Gastroesophageal sphincter (tissue), 4 donors: ENCODE data around the gene AMN1. TPM values are rescaled to one million over a fixed set of nuclear protein-coding genes. Genes with fewer than 3 reads are reported as not detected.
"Not testable (repeated sequence)": the region's sequence is repeated elsewhere in the genome, so short reads cannot be mapped to it uniquely, and the experiment has no call there.

ENCODE experiments used
- ATAC-seq: fragments of 150-250 bp; one replicate; pipeline ENCODE4 v1.9.1; 2016; ENCODE audit warnings: mild to moderate bottlenecking, moderate library complexity
- H3K27ac ChIP-seq, 4 donors: fragments of 200-600 bp; sonication (generic) in 3 of 4; 1 replicate in 3 of 4; 2 replicates in 1 of 4; pipeline ENCODE4 v1.5.1; 2016 to 2019
- H3K27me3 ChIP-seq: fragments of 200-600 bp; sonication (generic); one replicate; pipeline ENCODE4 v1.5.1; 2019
- H3K36me3 ChIP-seq, 2 donors: fragments of 200-600 bp; sonication (generic); one replicate each; pipeline ENCODE4 v1.5.1; 2019; ENCODE audit warnings: control low read depth in 1 of 2
- H3K4me1 ChIP-seq, 3 donors: fragments of 200-600 bp; sonication (generic); 1 replicate in 2 of 3; 2 replicates in 1 of 3; pipeline ENCODE4 v1.5.1; 2016 to 2019; ENCODE audit warnings: control low read depth in 2 of 3
- H3K4me3 ChIP-seq, 2 donors: fragments of 200-600 bp; sonication (generic); one replicate each; pipeline ENCODE4 v1.5.1; 2019; ENCODE audit warnings: mild to moderate bottlenecking in 1 of 2, moderate library complexity in 1 of 2
- H3K9me3 ChIP-seq, 3 donors: fragments of 200-600 bp; sonication (generic); one replicate each; pipeline ENCODE4 v1.5.1; 2017 to 2019; ENCODE audit warnings: control low read depth in 2 of 3
- EP300 ChIP-seq: sonication (generic); formaldehyde crosslinking; IDR thresholded peaks from one replicate; pipeline ENCODE4 v1.6.1; 2017; ENCODE audit warnings: antibody characterized with exemption, mild to moderate bottlenecking
- POLR2A ChIP-seq, 2 donors: fragments of 450-650 bp; IDR thresholded peaks; one replicate each; pipeline ENCODE4 v1.6.1; 2017; ENCODE audit warnings: antibody characterized with exemption in 2 of 2, mild to moderate bottlenecking in 2 of 2, moderate library complexity in 1 of 2
- POLR2AphosphoS5 ChIP-seq: sonication (generic); formaldehyde crosslinking; IDR thresholded peaks from one replicate; pipeline ENCODE4 v1.6.1; 2017; ENCODE audit warnings: antibody characterized with exemption
- WGBS, 2 donors: methylation state at CpG; one replicate each; pipeline ENCODE4 v1.1.5; 2018; ENCODE audit warnings: low coverage in 1 of 2; 5-methylcytosine and 5-hydroxymethylcytosine counted together
- total RNA-seq, 4 donors: library from RNA; depleted of rRNA; stranded (reverse); fragments of >200 nt; gene quantifications; one replicate each; pipeline ENCODE4 v1.1.0, GENCODE V29; 2016
- TF ChIP-seq, protein P1 (sequence below), 4 experiments: fragments of 200-600 bp in 2 of 4; fragments of 450-650 bp in 2 of 4; sonication (generic) in 1 of 4; IDR thresholded peaks; one replicate each; pipeline ENCODE4 v1.5.1; 2017 to 2019; ENCODE audit warnings: antibody characterized with exemption in 4 of 4, mild to moderate bottlenecking in 2 of 4, moderate library complexity in 2 of 4

Gene AMN1
- total RNA-seq, 4 donors from 2014 or later, result 7.5 to 19.3 (median 9.6) TPM

DNA sequence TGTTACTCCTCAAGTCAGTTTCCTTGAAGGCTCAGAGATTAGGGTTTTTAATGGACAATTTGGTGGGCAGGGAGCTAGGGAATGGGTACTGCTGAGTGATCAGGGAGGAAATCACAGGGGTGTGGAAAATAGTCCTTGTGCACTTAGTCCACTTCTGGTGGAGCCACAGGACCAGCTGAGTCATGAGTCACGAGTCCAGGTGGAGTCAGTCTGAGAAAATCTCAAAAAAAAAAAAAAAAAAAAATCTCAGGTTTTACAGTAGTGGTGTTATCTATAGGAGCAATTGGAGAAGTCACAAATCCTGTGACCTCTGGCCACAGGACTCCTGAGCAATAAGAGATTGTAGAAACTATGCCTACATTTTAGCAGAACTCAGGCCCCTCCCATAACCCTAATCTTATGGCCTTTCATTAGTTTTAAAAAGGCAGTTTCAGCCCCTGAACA lies 28.2 kb upstream of the AMN1 start:
- no peak overlapping the region for H3K4me3 ChIP-seq
- no peak for ATAC-seq
- 73 to 83% methylated on average over 1 of the region's 1 CpG for WGBS, 2 donors
- no peaks in the 10 kb centered on the region for H3K4me1 ChIP-seq
- no peaks in the 10 kb centered on the region for H3K9me3 ChIP-seq
- H3K27me3 ChIP-seq, result no peaks in the 10 kb centered on the region
- H3K27ac ChIP-seq, result no peak overlapping the region
- TF ChIP-seq, protein P1, sequence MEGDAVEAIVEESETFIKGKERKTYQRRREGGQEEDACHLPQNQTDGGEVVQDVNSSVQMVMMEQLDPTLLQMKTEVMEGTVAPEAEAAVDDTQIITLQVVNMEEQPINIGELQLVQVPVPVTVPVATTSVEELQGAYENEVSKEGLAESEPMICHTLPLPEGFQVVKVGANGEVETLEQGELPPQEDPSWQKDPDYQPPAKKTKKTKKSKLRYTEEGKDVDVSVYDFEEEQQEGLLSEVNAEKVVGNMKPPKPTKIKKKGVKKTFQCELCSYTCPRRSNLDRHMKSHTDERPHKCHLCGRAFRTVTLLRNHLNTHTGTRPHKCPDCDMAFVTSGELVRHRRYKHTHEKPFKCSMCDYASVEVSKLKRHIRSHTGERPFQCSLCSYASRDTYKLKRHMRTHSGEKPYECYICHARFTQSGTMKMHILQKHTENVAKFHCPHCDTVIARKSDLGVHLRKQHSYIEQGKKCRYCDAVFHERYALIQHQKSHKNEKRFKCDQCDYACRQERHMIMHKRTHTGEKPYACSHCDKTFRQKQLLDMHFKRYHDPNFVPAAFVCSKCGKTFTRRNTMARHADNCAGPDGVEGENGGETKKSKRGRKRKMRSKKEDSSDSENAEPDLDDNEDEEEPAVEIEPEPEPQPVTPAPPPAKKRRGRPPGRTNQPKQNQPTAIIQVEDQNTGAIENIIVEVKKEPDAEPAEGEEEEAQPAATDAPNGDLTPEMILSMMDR (IDR thresholded peaks at IDR 0.05), result no peak
- TF ChIP-seq POLR2AphosphoS5, result no peak
- TF ChIP-seq EP300, result no peak
- TF ChIP-seq POLR2A (IDR thresholded peaks at IDR 0.05), result no peak
- H3K36me3 ChIP-seq, result no peaks in the 10 kb centered on the region

DNA sequence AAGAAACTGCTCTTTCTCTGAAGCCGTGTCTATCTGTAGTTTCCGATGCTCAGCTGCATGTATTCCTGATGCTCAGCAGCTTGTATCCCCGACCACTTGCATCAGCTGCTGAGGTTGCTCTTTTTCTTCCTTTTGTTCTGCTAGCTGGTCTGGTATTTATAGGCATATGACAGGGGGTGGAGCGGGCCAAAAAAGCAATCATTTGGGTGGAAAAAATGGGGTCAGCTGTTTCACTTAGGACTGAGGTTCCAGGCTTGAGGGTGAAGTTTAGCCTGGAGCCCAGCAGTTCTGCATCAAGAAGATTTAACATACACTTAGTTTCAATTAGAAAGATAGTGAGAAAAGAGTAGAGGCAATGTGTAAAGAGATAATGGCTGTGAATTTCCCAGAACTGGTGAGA lies 23.6 kb upstream of the AMN1 start:
- Histone ChIP-seq H3K9me3 (no peaks in the 10 kb centered on the region), H3K4me1 (no peaks in the 10 kb centered on the region), H3K27ac (no peak overlapping the region), H3K36me3 (no peaks in the 10 kb centered on the region), H3K27me3 (no peaks in the 10 kb centered on the region), H3K4me3 (no peak overlapping the region)
- ATAC-seq, result no peak
- WGBS, 2 donors, result 65 to 98% methylated on average over 2 to 4 of the region's 4 CpGs
- TF ChIP-seq POLR2A (IDR thresholded peaks at IDR 0.05) (no peak), POLR2AphosphoS5 (no peak)

DNA sequence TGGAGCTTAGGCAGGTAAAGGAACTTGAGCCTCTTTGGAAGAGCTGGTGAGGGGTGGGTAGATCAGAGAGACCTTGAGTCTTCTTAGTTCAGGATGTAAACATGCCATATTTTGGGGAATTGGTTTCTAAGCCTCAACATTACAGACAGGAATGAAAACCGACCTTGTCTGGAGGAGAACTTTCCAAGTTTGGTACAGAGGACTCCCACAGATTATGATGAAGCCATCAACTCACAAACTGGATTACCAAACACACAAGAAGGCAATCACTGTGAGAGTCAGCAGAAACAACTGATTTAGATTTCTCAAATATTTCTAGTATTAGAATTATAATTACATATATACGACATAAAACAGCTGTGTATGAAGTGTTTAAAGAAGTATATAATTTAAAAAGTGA lies 22.3 kb upstream of the AMN1 start:
- H3K27ac ChIP-seq, result no peak overlapping the region
- TF ChIP-seq EP300, result no peak
- no peak for TF ChIP-seq POLR2AphosphoS5
- no peak for TF ChIP-seq POLR2A (IDR thresholded peaks at IDR 0.05)
- TF ChIP-seq, protein P1 (IDR thresholded peaks at IDR 0.05), result no peak

DNA sequence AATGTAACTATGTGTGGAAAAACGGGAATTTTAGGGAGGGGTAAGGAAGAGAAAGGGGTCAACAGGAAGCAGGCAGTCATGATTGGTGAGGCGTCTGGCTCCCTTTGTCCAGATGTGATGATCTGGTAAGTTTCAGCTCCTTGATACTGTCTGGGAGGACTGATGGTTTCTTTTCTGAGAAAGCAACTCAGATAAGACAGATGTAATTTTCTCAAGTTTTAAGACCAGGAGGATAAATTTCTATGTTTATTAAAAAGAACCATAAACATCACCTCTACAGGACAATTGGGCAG lies 21.9 kb upstream of the AMN1 start:
- H3K27me3 ChIP-seq, result no peaks in the 10 kb centered on the region
- no peak for ATAC-seq
- TF ChIP-seq EP300 (no peak), POLR2AphosphoS5 (no peak), POLR2A (IDR thresholded peaks at IDR 0.05) (no peak)
- TF ChIP-seq, protein P1 (IDR thresholded peaks at IDR 0.05), result no peak
- H3K4me1 ChIP-seq, result peaks cover 0 to 12% (median 6%) of the 10 kb centered on the region in 3 donors
- no peaks in the 10 kb centered on the region for H3K36me3 ChIP-seq
- H3K9me3 ChIP-seq, result no peaks in the 10 kb centered on the region
- H3K27ac ChIP-seq, result no peak overlapping the region
- 17 to 30% methylated on average over 1 to 2 of the region's 2 CpGs for WGBS, 2 donors
- no peak overlapping the region for H3K4me3 ChIP-seq

More for the DNA sequence above, 22.3 kb upstream of the AMN1 start:
- H3K9me3 ChIP-seq, result no peaks in the 10 kb centered on the region
- no peaks in the 10 kb centered on the region for H3K36me3 ChIP-seq
- no peak overlapping the region for H3K4me3 ChIP-seq
- peaks cover 0 to 11% (median 6%) of the 10 kb centered on the region in 3 donors for H3K4me1 ChIP-seq
- 22% methylated on average over 2 of the region's 2 CpGs for WGBS, 2 donors
- H3K27me3 ChIP-seq, result no peaks in the 10 kb centered on the region
- no peak for ATAC-seq

DNA sequence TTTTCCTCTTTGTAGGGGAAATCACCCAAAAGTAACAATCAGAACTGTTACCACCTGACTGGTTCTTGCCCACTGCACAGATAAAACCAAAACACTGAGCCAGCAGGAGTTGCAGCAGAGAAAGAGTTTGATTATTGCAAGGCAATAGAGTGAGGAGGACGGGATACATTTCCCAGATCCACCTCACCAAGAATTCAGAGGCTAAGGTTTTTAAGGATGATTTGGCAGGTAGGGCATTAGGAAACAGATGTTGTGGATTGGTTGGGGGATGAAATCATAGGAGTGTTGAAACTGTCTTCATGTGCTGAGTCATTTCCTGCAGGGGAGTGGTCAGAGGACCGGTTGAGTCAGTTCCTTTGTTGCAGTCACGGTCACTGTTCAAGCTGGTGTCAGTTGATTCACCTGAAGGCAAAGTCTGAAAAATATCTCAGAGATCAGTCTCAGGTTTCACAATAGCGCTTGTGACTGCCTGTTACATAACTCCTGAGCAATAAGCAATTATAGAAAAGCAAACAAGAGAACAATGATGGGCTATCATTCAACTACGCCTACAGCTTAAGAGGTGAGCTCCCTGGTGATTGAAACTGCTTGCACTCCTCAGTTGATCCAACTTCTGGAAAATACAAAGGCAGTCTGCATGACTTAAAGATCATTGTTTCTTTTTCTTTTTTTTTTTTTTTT lies 20.3 kb upstream of the AMN1 start:
- Histone ChIP-seq H3K4me1 (peaks cover 0 to 12% (median 6%) of the 10 kb centered on the region in 3 donors), H3K36me3 (no peaks in the 10 kb centered on the region), H3K27ac (peak overlapping the region in 2 of 4 donors; percentile 7 to 35), H3K9me3 (no peaks in the 10 kb centered on the region), H3K4me3 (no peak overlapping the region), H3K27me3 (no peaks in the 10 kb centered on the region)
- ATAC-seq, result peak; percentile 85
- TF ChIP-seq EP300, result no peak
- TF ChIP-seq POLR2AphosphoS5, result peak; percentile 38
- 50 to 51% methylated on average over 5 of the region's 5 CpGs for WGBS, 2 donors

DNA sequence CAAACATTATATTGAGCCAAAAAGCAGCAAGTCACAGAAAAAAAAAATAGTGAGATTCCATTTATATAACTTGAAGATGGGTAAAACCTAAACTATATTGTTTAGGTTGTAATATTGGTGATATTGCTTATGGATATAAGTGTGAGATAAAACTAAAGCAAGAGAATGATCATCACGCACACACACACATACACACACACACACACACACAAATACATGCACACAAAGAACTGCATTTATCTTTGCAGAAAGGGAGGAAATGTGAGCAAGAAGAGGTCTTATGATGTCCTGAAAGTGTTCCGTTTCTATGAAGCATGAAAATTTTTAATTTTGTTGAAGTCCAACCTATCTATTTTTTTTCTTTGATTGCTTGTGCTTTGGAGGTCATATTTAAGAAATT lies 16.4 kb upstream of the AMN1 start:
- ATAC-seq, result no peak
- Histone ChIP-seq H3K27me3 (no peaks in the 10 kb centered on the region), H3K9me3 (no peaks in the 10 kb centered on the region), H3K27ac (no peak overlapping the region), H3K4me1 (peaks cover 0 to 12% (median 6%) of the 10 kb centered on the region in 3 donors), H3K4me3 (no peak overlapping the region), H3K36me3 (no peaks in the 10 kb centered on the region)
- WGBS, 2 donors, result 69 to 90% methylated on average over 2 of the region's 2 CpGs
- no peak for TF ChIP-seq EP300
- TF ChIP-seq POLR2A (IDR thresholded peaks at IDR 0.05), result no peak
- TF ChIP-seq POLR2AphosphoS5, result no peak
- TF ChIP-seq, protein P1 (IDR thresholded peaks at IDR 0.05), result no peak

DNA sequence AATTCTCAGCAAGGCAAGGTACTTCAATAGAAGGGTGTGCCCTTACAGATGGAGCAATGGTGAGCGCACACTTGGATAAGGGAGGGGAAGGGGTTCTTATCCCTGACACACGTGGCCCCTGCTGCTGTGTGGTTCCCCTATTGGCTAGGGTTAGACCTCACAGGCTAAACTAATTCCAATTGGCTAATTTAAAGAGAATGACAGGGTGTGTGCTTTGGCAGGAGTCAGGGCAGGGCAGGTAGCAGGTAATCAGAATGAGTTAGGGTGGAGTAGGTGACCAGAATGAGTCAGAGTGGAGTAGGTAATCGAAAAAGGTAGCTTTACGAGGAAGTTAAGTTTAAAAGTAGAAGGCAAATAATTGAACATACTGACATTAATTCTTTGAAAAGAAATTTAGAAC lies 15.5 kb upstream of the AMN1 start:
- not testable (repeated sequence) for ATAC-seq, H3K27ac ChIP-seq, H3K36me3 ChIP-seq, H3K27me3 ChIP-seq, H3K4me3 ChIP-seq, H3K9me3 ChIP-seq
- WGBS, 2 donors, result 81 to 86% methylated on average over 2 to 4 of the region's 4 CpGs
- peaks cover 0 to 12% (median 6%) of the 10 kb centered on the region in 3 donors for H3K4me1 ChIP-seq
